H9 (cell line): ENCODE measurements around the gene STH. TPM values are rescaled to one million over a fixed set of nuclear protein-coding genes. Genes with fewer than 3 reads are reported as not detected.

Source experiments
- DNase-seq: peaks from one replicate; pipeline ENCODE4 v3.0.0-alpha.2; 2017
- H2AFZ ChIP-seq: one replicate; pipeline ENCODE4 v1.6.1; 2013; ENCODE audit warnings: mild to moderate bottlenecking, low read length, control low read depth, moderate library complexity
- H2AK5ac ChIP-seq: 2 replicates; pipeline ENCODE4 v1.6.1; 2013; ENCODE audit warnings: low read length, control low read depth, mixed read lengths; ENCODE audit not compliant: insufficient read length
- H2BK120ac ChIP-seq: one replicate; pipeline ENCODE4 v1.6.1; 2013; ENCODE audit warnings: low read depth, mild to moderate bottlenecking, low read length, control low read depth, inconsistent platforms; ENCODE audit not compliant: poor library complexity, severe bottlenecking
- H2BK12ac ChIP-seq: 2 replicates; pipeline ENCODE4 v1.6.1; 2013; ENCODE audit warnings: low read length, control low read depth, mixed read lengths, low read depth; ENCODE audit not compliant: insufficient read length
- H2BK15ac ChIP-seq: 2 replicates; pipeline ENCODE4 v1.6.1; 2013; ENCODE audit warnings: low read depth, low read length, control low read depth
- H2BK20ac ChIP-seq: one replicate; pipeline ENCODE4 v1.6.1; 2013; ENCODE audit warnings: low read depth, mild to moderate bottlenecking, low read length, control low read depth, inconsistent platforms; ENCODE audit not compliant: poor library complexity, severe bottlenecking
- H2BK5ac ChIP-seq: 2 replicates; pipeline ENCODE4 v1.6.1; 2013; ENCODE audit warnings: low read length, control low read depth, mixed read lengths; ENCODE audit not compliant: insufficient read length
- H3K14ac ChIP-seq: 2 replicates; pipeline ENCODE4 v1.6.1; 2013; ENCODE audit warnings: low read length, control low read depth; ENCODE audit not compliant: insufficient read depth
- H3K18ac ChIP-seq: 2 replicates; pipeline ENCODE4 v1.6.1; 2013; ENCODE audit warnings: low read depth, mild to moderate bottlenecking, mixed read lengths, low read length, control low read depth; ENCODE audit not compliant: insufficient read length
- H3K23ac ChIP-seq: 2 replicates; pipeline ENCODE4 v1.6.1; 2013; ENCODE audit warnings: low read length, control low read depth, mixed read lengths, low read depth; ENCODE audit not compliant: insufficient read length
- H3K23me2 ChIP-seq: 2 replicates; pipeline ENCODE4 v1.6.1; 2013; ENCODE audit warnings: low read depth, mild to moderate bottlenecking, mixed read lengths, low read length, control low read depth; ENCODE audit not compliant: insufficient read length, poor library complexity, severe bottlenecking
- H3K27ac ChIP-seq: 2 replicates; pipeline ENCODE4 v1.5.1; 2013; ENCODE audit warnings: low read length, control low read depth, mixed read lengths, low read depth; ENCODE audit not compliant: insufficient read length
- H3K27me3 ChIP-seq: 2 replicates; pipeline ENCODE4 v1.6.1; 2013; ENCODE audit warnings: low read length, control low read depth, inconsistent platforms; ENCODE audit not compliant: insufficient read depth
- H3K4ac ChIP-seq: 2 replicates; pipeline ENCODE4 v1.6.1; 2013; ENCODE audit warnings: low read depth, mild to moderate bottlenecking, control low read depth, inconsistent platforms, low read length, moderate library complexity
- H3K4me1 ChIP-seq: 2 replicates; pipeline ENCODE4 v1.6.1; 2013; ENCODE audit warnings: low read length, control low read depth, inconsistent platforms; ENCODE audit not compliant: insufficient read depth
- H3K4me2 ChIP-seq: 2 replicates; pipeline ENCODE4 v1.6.1; 2013; ENCODE audit warnings: low read length, control low read depth, mixed read lengths; ENCODE audit not compliant: insufficient read length, insufficient read depth
- H3K56ac ChIP-seq: 2 replicates; pipeline ENCODE4 v1.6.1; 2013; ENCODE audit warnings: low read depth, mild to moderate bottlenecking, mixed read lengths, low read length, control low read depth; ENCODE audit not compliant: insufficient read length
- H3K79me1 ChIP-seq: 2 replicates; pipeline ENCODE4 v1.6.1; 2013; ENCODE audit warnings: low read depth, mild to moderate bottlenecking, moderate library complexity, low read length, control low read depth, inconsistent platforms; ENCODE audit not compliant: insufficient read depth, poor library complexity, severe bottlenecking
- H3K79me2 ChIP-seq: 2 replicates; pipeline ENCODE4 v1.6.1; 2013; ENCODE audit warnings: low read length, control low read depth, inconsistent platforms; ENCODE audit not compliant: insufficient read depth
- H3K9ac ChIP-seq: 2 replicates; pipeline ENCODE4 v1.6.1; 2013; ENCODE audit warnings: low read length, control low read depth, mixed read lengths; ENCODE audit not compliant: insufficient read length; ENCODE audit errors: extremely low read depth
- H3K9me3 ChIP-seq: one replicate; pipeline ENCODE4 v1.6.1; 2013; ENCODE audit warnings: low read depth, low read length, inconsistent platforms; ENCODE audit not compliant: control insufficient read depth
- H3T11ph ChIP-seq: one replicate; pipeline ENCODE4 v1.6.1; 2013; ENCODE audit warnings: mild to moderate bottlenecking, low read length, control low read depth, inconsistent platforms
- H4K20me1 ChIP-seq: one replicate; pipeline ENCODE4 v1.6.1; 2013; ENCODE audit not compliant: control insufficient read depth, insufficient read length, insufficient read depth
- H4K5ac ChIP-seq: 2 replicates; pipeline ENCODE4 v1.6.1; 2013; ENCODE audit warnings: low read depth, mild to moderate bottlenecking, mixed read lengths, low read length, control low read depth; ENCODE audit not compliant: insufficient read length
- H4K8ac ChIP-seq: replicated peaks from 2 replicates; pipeline ENCODE4 v1.6.1; 2013; ENCODE audit warnings: low read length, control low read depth, mixed read lengths, low read depth; ENCODE audit not compliant: insufficient read length
- H4K91ac ChIP-seq: 2 replicates; pipeline ENCODE4 v1.6.1; 2013; ENCODE audit warnings: low read depth, mild to moderate bottlenecking, moderate library complexity, mixed read lengths, low read length, control low read depth; ENCODE audit not compliant: insufficient read length
- H3K27ac Mint-ChIP-seq, 3 experiments: 2 replicates in 2 of 3; 3 replicates in 1 of 3; pipeline ENCODE4 v1.8.0; 2020 to 2021; ENCODE audit warnings: mixed read lengths in 3 of 3, mild to moderate bottlenecking in 1 of 3, moderate library complexity in 1 of 3
- H3K27me3 Mint-ChIP-seq: 2 replicates; pipeline ENCODE4 v1.8.0; 2021; ENCODE audit warnings: low read depth, mild to moderate bottlenecking, moderate library complexity, mixed read lengths
- H3K36me3 Mint-ChIP-seq, 3 experiments: 2 replicates in 2 of 3; 3 replicates in 1 of 3; pipeline ENCODE4 v1.8.0; 2020 to 2021; ENCODE audit warnings: low read depth in 3 of 3, mixed read lengths in 3 of 3; ENCODE audit not compliant: insufficient read depth in 1 of 3
- H3K4me1 Mint-ChIP-seq, 2 experiments: 2 replicates each; pipeline ENCODE4 v1.8.0; 2020; ENCODE audit warnings: mixed read lengths in 2 of 2
- H3K4me3 Mint-ChIP-seq, 2 experiments: 2 replicates in 1 of 2; 3 replicates in 1 of 2; pipeline ENCODE4 v1.8.0; 2020 to 2021; ENCODE audit warnings: mild to moderate bottlenecking in 2 of 2, mixed read lengths in 2 of 2, moderate library complexity in 1 of 2
- H3K9me3 Mint-ChIP-seq, 2 experiments: 2 replicates in 1 of 2; 3 replicates in 1 of 2; pipeline ENCODE4 v1.8.0; 2020; ENCODE audit warnings: mild to moderate bottlenecking in 2 of 2, mixed read lengths in 2 of 2, moderate library complexity in 1 of 2
- CTCF ChIP-seq: fragments of 200-600 bp; sonication (generic); conservative IDR thresholded peaks from 3 replicates; pipeline ENCODE4 v1.8.0; 2021; ENCODE audit warnings: antibody characterized with exemption, mild to moderate bottlenecking
- WGBS: extraction: QIAGEN DNeasy Blood & Tissue Kit; methylation state at CpG from one replicate; pipeline ENCODE4 v1.1.7; 2013; ENCODE audit warnings: missing lambda C conversion rate, low lambda C conversion rate, mixed read lengths; ENCODE audit not compliant: insufficient read length; ENCODE audit errors: extremely low coverage; 5-methylcytosine and 5-hydroxymethylcytosine counted together
- total RNA-seq: library from RNA; stranded (reverse); gene quantifications from 2 replicates; pipeline ENCODE4 v1.2.1, GENCODE V29; 2021

STH gene
- total RNA-seq, 1 experiment from 2014 or later = not detected

GRCh38 chr17:45993962-45994627 is 5.0 kb upstream of the STH start:
- no peak for TF ChIP-seq CTCF
- no peak overlapping the region for H3K14ac ChIP-seq
- H3K36me3 Mint-ChIP-seq = no peaks in the 10 kb centered on the region
- no peak overlapping the region for H2BK15ac ChIP-seq
- no peaks in the 10 kb centered on the region for H4K20me1 ChIP-seq
- H3K27ac Mint-ChIP-seq = no peak overlapping the region
- no peak overlapping the region for H3K9ac ChIP-seq
- H2BK120ac ChIP-seq = no peak overlapping the region
- H2BK5ac ChIP-seq = no peak overlapping the region
- H3K9me3 Mint-ChIP-seq = peaks cover 4 to 7% of the 10 kb centered on the region in 2 experiments; a peak in 3 of 5 replicates
- no peaks in the 10 kb centered on the region for H3K27me3 ChIP-seq
- no peak overlapping the region for H3K56ac ChIP-seq
- peaks cover 9 to 13% of the 10 kb centered on the region in 2 experiments for H3K4me1 Mint-ChIP-seq
- H3K79me2 ChIP-seq = no peaks in the 10 kb centered on the region
- H3T11ph ChIP-seq = no peak overlapping the region
- H2BK20ac ChIP-seq = no peak overlapping the region
- H3K27me3 Mint-ChIP-seq = peaks cover 4% of the 10 kb centered on the region; the same call in 1 of the 2 replicates
- no peak overlapping the region for H4K91ac ChIP-seq
- H3K23me2 ChIP-seq = no peaks in the 10 kb centered on the region
- H4K5ac ChIP-seq = no peak overlapping the region
- no peak overlapping the region for H3K27ac ChIP-seq
- H2AK5ac ChIP-seq = no peak overlapping the region
- H3K4me2 ChIP-seq = no peak overlapping the region
- H3K79me1 ChIP-seq = no peaks in the 10 kb centered on the region
- H4K8ac ChIP-seq = no peak overlapping the region
- H3K23ac ChIP-seq = no peak overlapping the region
- no peak overlapping the region for H3K18ac ChIP-seq
- no peaks in the 10 kb centered on the region for H3K4me1 ChIP-seq
- no CpG with 5 or more reads among the region's 16 CpGs for WGBS
- H3K4me3 Mint-ChIP-seq = no peak overlapping the region
- H2AFZ ChIP-seq = no peak overlapping the region
- H2BK12ac ChIP-seq = no peak overlapping the region
- no peaks in the 10 kb centered on the region for H3K9me3 ChIP-seq
- no peak for DNase-seq
- H3K4ac ChIP-seq = no peak overlapping the region
